Skin of body (tissue), 2 donors: ENCODE results near the gene ATP6V0E2. TPM values are rescaled to one million over a fixed set of nuclear protein-coding genes. Genes with fewer than 3 reads are reported as not detected.

Experiments
- DNase-seq: peaks from one replicate; lab custom pipeline; 2025; lab: John Stamatoyannopoulos, UW
- total RNA-seq: library from RNA; depleted of rRNA; stranded (reverse); fragments of >200 nt; gene quantifications from one replicate; pipeline ENCODE4 v1.2.3, GENCODE V29; 2014

Gene ATP6V0E2
- total RNA-seq, 1 donor from 2014 or later: 4.1 TPM

DNA sequence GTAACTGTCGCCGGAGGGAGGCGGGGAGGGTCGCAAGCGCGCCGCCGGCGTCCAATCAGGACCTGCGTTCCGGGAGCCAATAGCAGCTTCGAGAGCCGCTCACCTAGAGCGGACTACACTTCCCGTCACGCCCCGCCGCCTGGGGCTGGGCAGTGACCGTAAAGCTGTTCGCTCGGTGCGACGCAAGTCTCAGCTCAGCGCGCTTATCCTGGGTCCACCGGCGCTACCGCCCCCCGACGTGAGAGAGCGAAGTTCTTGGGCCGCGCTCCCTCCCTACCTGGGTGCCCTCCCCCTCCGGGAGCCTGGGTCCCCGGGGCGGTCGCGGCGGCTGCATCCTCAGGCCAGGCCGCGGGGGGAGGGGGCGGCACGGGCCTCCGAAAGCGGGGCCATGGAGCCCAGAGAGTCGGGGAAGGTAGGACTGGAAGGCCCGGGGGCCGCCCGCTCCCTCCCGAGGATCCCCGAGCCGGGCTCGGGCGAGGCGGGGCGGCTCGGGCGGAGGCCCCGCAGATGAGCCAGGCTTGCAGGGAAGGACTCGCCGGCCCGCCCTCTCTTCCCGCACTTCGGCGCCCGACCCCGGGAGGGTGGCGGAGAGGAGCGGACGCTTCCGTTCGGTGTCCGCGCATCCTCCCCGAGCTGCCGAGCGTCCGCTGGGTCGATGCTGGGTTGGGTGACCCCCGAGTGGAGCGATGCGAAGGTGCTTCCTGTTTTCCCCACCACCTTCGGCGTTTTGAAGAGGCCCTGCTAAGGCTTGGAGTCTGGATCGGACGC is 35.4 kb upstream of the ATP6V0E2 start, which contains the start of gene ZNF862:
Gene ZNF862, plus strand, starts transcription at position 152 of the 768 bp plus-strand sequence. Its CDS starts 237 bp downstream, at position 389.
- peak; percentile 98 for DNase-seq

DNA sequence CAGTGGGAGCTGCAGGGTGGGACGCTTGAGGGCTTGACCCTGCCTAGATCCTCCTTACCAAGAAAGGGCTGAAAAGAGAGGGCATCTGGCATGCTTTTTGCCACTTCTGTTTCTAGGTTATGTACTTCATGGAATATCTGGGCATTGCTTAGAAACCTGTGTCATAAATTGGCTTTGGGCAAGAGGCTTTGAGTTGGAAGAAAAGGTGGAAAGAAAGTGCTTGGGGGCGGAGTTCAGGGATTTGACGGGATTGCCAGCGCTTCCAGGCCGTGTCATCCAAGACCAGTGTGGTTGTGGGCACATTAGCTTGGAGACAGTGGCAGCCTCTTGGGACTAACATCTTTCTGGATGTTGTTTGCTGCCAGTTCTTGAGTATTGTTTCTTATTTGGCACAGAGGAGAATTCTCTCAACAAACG is 34.8 kb upstream of the ATP6V0E2 start:
- no peak for DNase-seq

DNA sequence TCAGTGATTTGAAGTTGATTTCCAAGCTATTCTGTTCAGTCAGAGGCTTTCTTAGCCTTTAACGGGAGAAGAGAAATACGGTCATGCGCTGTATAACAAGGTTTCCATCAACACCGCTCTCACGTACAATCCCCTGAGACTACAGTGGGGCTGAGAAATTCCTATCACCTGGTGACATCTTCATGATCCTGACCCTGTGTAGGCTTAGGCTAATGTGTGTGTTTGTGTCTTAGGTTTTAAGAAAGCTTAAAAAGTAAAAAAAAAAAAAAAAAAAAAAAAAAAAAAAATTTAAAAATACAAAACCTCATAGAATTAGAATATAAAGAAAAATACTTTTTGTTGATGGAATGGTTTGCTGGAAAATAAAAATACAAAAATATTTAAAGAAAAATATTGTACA is 33.8 kb upstream of the ATP6V0E2 start:
- DNase-seq: no peak

DNA sequence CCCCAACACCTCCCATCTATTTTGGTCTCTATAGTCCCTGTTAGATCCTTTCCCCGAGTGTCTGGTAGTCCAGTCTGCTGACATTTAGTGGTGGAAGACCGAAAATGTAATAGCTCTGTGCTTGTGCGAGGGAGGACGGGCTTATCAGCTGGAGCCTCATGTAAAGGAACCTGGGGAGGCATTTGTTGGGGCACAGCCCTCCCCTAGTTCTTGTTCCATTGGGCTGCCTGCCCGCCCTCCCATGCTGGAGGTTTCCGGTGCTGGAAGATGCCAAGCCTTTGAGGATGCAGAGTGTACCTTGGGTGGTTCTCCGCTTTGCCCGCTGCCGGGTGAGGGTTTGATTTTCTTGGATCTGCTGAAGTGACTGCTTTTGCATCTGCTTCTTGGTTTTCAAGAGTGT is 30.2 kb upstream of the ATP6V0E2 start:
- no peak for DNase-seq

DNA sequence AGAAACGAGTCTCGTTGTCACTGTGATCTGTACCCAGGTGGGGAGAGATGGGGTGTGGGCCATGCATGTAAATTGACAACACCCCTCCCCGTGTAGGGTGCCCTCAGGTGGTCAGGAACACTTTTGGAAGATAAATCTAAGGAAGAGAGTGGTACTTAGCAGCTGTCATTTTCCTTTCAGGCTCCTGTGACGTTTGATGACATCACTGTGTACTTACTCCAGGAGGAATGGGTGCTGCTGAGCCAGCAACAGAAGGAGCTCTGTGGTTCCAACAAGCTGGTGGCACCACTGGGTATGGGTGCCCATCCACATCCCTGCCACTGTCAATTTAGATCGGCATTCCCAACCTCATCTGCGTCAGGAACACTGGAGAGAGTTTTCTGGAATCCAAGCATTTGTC is 29.3 kb upstream of the ATP6V0E2 start:
- DNase-seq: no peak

DNA sequence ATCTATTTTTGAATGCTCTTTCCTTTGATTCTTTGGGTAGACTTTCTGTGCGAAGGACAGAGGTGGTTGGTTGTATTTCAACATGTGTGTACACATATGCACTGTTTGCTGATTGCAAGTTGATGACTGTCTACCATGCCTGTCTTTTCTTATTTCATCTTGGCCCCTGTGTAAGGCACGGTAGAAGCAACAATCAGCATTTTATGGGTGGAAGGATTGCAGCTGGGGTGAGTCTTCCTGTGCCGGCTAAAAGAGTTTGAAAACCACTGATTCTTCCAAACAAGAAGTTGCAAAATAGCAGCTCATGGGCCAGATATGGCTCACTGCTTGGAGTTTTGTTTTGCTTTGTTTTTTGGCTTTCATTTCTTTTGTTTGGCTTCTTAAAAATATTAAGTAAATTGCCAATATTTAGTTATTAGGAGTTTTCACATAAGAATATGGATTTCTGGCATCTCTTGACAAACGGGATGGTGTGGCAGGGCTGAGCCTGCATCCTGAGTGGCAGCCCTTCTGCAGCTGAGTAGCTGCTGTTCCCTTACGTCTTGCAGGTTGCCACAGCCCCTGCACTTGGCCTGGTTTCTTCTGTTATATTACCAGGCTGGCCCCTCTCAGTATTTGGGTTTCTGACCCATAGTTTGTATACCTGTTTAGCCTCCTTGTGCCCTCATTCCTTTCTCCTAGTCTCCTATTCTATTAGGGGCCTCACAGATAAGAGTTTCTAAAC is 28.4 kb upstream of the ATP6V0E2 start:
- no peak for DNase-seq

DNA sequence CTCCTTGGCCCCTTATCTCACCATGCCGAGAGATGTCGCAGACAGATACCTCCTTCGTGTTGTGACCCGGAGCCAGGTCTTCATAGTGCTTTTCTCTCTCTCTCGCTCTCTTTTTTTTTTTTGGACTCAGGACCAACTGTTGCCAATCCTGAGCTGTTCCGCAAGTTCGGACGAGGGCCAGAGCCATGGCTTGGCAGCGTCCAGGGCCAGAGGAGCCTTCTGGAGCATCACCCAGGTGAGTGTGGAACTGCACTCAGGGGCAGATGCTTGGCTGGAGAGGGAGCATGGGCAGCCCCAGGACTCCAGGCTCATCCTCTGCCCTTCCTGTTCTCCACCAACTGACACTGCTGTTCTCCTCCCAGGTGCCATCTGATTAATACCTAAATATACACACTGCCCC is 27.7 kb upstream of the ATP6V0E2 start:
- DNase-seq: no peak

DNA sequence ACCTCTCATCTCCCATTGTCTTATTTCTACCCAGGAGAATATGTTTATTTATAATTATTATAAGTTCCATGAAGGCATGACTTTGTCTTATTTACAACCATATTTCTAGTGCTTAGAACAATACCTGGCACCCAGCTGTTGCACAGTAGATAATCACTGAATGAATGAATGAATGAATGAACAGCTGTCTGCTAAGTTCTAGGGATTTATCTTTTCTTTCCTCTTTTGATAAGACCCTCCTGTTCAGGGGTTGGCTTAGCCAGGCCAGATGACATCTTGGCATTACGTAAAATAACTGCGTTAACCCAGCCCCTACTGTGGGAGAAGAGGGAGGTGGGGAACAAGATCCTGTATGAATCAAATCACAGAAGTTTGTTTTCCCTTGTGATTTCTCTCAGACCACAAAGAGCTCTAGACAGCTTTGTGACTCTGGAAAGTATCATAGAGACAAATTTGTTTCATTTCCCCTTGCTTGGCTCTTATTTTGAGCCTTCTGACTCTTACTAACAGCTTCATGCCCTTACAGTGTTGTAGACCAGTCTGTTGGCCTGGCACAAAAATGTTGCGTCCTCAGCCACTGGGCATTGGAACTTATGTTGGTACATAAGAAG is 27.2 kb upstream of the ATP6V0E2 start:
- DNase-seq: no peak

DNA sequence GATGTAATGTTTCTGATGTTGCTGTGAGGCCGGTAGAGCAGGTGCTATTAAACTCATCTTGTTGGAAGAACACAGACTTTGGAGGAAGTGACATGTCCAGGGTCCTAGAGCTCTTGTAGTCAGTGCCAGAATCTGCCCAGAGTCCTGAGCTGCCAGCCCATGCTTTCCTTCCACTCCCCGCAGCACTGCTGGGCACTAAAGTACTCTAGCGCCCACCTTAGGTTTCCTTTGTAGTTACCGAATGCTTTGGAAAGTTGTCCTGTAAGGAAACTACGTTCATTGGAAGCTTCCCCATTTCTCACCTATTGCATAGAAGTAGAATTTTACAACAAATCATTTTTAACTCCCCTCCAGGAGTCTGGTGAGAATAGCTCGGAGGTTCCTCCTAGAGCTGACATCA is 24.6 kb upstream of the ATP6V0E2 start:
- DNase-seq: no peak

DNA sequence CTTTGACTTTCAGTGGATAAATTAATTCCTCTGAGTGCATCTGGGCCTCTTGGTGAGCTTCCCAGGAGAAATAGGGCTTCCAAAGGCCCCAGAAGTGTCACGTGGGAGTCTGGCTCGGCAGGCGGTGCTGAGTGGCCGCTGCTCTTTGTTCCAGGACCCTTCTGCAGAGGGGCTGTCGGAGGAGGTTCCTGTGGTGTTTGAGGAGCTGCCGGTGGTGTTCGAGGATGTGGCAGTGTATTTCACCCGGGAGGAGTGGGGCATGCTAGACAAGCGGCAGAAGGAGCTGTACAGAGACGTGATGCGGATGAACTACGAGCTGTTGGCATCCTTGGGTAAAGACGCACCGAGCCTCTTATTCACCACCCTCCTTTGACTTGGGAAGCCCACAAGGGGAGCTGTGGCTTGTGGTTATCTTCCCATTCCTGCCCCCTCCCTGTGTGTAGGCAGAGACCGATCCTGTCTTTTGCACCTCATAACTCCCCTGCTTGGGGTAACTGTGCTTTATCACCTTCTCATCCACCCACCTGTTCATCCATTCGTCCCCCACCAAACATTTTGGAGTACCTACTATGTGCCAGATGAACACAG is 23.7 kb upstream of the ATP6V0E2 start:
- DNase-seq: no peak

DNA sequence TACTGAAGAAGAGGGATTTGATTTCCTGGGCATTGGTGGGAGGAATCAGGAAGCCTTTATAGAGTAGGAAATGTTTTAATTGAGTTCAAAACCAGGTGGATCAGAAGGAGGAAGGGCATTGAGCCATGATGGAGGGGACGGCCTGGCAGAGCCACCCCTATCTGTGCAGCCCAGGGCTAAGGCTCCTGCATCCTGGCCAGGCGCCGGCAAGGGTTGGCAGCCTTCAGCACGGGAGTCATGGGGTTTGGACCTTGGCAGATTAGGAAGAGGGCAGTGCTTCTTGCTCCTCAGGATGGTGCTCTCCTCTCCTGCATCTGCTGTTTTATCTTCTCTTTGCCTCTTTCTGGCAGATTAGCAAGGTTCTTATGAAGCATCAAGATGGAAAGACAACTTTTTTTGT is 23.1 kb upstream of the ATP6V0E2 start:
- DNase-seq: no peak

DNA sequence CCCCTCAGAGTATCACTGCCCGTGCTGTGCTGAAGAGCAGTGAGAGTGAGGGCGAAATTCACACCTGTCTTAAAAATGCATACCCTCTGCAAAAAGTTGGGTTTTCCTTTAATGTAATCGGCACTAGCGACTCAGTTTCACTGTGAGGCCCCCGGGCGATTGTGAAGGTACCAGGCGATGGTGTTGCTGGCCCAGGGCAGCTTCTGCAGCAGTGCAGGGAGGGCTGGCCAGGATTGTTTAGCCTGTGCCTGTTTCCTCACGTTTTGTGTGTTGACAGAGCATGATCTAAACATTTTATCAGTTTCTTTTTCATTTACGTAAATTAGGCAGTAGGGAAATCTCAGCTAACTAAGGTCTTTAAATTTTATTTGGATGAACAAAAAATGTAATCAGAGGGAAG is 22.3 kb upstream of the ATP6V0E2 start:
- no peak for DNase-seq

DNA sequence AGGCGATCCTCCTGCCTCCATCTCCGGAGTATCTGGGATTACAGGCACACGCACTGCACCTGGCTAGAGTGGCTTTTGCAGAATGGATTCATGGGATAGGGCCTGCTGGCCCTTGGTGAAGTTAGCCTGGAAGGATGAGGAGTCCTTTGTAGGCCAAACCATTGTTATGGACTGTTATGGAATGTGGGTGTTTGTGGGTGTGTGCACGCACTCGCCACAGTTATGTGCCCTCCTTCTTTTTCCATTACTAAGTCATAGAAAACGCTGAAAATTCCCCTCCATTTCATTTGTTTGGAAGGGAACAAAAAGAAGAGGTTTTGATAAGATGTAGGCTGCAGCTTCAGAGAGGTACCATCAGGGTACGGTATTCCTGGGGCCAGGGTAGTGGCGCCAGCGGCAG is 20.6 kb upstream of the ATP6V0E2 start:
- DNase-seq: no peak

DNA sequence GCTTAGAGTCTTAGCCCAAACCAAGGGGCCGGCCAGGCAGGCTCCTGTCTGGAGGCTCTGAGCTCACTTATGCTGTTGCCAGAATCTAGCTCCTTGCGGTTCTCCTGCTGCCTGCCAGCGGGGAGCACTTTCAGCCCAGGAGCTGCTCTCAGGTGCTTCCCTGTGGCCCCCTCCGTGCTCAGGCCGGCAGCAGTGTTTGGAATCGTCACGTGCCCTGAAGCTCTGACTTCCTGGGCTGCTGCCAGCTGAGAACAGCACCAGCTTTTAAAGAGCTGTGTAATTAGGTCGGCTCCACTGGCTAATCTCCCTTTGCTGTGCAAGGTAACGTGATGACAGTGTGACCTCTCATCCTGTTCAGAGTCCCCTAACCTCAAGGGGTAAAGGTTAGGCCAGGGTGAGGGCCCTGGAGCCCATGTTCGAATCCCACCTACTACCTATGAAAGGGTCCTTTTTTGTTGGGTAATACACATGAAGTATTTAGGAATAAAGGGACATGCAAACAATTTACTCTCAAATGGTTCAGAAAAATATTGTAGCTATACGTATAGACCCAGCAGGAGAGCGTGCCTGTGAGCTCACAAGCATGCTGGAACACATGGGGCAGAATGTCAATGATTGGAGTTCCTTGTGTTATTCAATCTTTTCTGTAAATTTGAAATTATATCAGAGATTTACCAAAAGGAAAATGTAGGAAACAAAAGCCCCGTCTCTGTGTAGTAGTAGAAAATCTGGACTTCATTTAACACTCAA is 19.0 kb upstream of the ATP6V0E2 start:
- no peak for DNase-seq

DNA sequence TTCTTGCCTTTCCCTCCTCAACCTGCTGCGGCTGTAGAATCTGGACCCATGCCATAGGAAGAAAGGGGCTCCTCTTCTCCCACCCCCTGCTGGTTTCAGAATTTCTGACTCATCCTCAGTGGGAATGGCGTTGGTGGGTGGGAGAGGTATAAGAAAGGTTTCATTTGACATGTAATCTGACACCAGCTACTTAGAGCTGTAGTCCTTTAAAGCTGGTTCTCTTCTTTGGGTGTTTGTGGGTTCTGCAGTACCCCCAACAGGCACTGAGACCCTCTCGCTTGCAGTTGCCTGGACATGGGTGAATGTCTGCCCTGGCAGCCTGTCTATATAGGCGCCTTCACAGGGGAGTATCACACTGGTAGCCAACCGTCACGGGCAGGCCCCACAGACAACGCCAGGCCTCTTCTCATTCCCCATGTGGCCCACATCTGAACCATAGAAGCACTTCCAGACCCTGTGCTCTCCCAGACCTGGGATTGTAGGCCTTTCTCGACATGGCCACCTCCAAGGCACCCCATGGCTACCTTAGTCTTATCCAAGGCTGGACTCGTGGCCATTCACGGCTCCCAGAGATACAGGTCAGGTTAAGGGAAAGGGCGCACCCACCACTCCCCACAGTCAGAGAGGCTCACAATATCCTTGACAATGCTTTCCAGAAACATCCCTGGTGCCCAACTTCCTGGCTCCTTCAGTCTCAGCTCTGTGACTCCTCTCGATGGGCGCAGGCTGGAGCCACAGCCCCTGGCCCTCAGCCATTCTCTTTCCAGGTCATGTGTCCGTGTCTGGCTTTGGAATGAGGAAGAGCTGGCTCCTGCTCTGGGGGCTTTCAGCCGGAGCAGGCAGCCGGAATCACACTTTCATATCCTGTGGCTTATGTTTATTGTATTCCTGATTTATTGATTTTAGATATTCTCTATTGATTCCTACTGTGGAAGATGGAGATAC is 18.1 kb upstream of the ATP6V0E2 start:
- DNase-seq: no peak

DNA sequence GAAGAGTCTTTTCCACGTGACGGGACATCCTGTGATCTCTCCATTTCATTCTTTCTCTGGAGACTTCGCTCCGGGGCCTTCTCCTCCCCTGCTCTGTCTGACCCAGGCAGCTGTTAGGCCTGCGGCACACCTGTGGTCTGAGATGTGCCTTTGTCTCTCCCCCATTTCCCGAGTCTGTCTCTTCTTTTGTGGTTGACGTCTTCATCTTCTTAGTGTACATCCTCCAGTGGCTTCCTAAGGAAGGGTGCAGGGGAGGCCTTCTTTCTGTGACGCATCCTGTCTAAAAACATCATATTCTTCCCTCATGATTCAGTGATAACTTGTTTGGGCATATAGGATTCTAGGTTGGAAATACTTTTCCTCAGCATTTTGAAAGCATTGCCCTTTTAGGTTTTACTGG is 17.2 kb upstream of the ATP6V0E2 start:
- no peak for DNase-seq

DNA sequence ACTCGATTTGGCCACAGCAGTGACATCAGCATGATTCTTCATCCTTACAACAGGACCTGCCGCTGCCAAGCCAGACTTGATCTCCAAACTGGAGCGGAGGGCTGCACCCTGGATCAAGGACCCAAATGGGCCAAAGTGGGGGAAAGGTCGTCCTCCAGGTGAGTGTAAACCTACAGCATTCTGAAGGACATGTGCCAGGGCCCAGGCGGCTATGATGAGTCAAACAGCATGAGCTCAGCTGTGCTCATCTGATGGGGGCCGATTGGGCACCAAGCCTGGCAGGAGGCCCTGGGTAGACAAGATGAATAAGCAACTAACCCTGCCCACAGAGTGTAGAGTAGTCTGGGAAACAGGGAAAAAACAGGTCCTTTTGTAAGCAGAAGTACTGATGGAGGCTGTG is 14.4 kb upstream of the ATP6V0E2 start:
- DNase-seq: no peak

DNA sequence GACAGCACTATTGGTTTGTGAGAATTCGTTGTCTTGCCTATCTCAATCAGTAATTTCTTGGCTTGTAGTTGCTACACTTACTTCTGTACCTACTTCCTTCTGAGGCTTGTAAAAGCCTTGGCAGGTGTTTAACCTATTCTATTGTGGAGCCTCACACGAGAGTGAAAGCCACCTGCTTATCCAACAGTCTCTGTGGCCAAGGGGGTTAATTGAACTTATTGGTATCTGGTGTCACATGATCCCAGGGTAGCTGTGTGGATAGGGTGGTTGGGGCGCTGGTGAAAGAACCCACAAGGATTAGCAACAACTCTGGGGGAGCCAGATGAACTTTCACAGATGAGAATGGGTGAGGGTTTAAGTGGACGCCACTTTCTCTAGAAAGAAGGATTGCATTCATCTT is 13.9 kb upstream of the ATP6V0E2 start:
- no peak for DNase-seq

DNA sequence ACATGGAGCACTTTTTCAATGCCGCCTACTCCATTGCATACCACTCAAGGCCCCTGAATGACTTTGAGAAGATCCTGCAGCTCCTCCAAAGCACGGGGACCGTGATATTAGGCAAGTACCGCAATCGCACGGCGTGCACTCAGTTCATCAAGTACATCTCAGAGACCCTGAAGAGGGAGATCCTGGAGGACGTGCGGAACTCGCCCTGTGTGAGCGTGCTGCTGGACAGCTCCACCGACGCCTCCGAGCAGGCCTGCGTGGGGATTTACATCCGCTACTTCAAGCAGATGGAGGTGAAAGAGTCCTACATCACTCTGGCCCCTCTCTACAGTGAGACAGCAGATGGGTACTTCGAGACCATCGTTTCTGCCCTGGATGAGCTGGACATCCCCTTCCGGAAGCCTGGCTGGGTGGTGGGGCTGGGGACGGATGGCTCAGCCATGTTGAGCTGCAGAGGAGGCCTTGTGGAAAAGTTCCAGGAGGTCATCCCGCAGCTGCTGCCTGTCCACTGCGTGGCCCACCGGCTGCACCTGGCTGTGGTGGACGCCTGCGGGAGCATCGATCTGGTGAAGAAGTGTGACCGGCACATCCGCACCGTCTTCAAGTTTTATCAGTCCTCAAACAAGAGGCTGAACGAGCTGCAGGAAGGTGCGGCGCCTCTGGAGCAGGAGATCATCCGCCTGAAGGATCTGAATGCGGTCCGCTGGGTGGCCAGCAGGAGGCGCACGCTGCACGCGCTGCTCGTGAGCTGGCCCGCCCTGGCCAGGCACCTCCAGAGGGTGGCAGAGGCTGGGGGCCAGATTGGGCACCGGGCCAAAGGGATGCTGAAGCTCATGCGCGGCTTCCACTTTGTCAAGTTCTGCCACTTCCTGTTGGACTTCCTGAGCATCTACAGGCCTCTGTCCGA is 12.7 kb upstream of the ATP6V0E2 start:
- no peak for DNase-seq
